Progenitor cell of endocrine pancreas (in vitro differentiated cells): ENCODE measurements around the gene CD83. TPM values are rescaled to one million over a fixed set of nuclear protein-coding genes. Genes with fewer than 3 reads are reported as not detected.

Source experiments
- DNase-seq: peaks from one replicate; pipeline ENCODE4 v3.0.0; 2021; ENCODE audit warnings: low spot score; ENCODE audit not compliant: unreplicated experiment
- H3K27ac Mint-ChIP-seq: 2 replicates; pipeline ENCODE4 v1.8.0; 2021; ENCODE audit warnings: mild to moderate bottlenecking, moderate library complexity, mixed read lengths
- H3K27me3 Mint-ChIP-seq: 2 replicates; pipeline ENCODE4 v1.8.0; 2021; ENCODE audit warnings: mixed read lengths
- H3K36me3 Mint-ChIP-seq: 2 replicates; pipeline ENCODE4 v1.8.0; 2022; ENCODE audit warnings: mixed read lengths; ENCODE audit not compliant: insufficient read depth
- H3K4me1 Mint-ChIP-seq: 2 replicates; pipeline ENCODE4 v1.8.0; 2021; ENCODE audit warnings: low read depth, mixed read lengths
- H3K4me3 Mint-ChIP-seq: 2 replicates; pipeline ENCODE4 v1.8.0; 2021; ENCODE audit warnings: low read depth, mild to moderate bottlenecking, moderate library complexity, mixed read lengths
- H3K9me3 Mint-ChIP-seq: 2 replicates; pipeline ENCODE4 v1.8.0; 2021; ENCODE audit warnings: low read depth, mixed read lengths
- total RNA-seq: library from RNA; stranded (reverse); gene quantifications from 2 replicates; pipeline ENCODE4 v1.2.1, GENCODE V29; 2021
- TF ChIP-seq, protein P1 (sequence below): fragments of 200-600 bp; sonication (generic); IDR thresholded peaks from one replicate; pipeline ENCODE4 v1.5.0; 2021; ENCODE audit warnings: antibody characterized with exemption, mild to moderate bottlenecking; ENCODE audit not compliant: unreplicated experiment

The CD83 gene
- total RNA-seq, 1 donor from 2014 or later: 5.8 TPM

DNA sequence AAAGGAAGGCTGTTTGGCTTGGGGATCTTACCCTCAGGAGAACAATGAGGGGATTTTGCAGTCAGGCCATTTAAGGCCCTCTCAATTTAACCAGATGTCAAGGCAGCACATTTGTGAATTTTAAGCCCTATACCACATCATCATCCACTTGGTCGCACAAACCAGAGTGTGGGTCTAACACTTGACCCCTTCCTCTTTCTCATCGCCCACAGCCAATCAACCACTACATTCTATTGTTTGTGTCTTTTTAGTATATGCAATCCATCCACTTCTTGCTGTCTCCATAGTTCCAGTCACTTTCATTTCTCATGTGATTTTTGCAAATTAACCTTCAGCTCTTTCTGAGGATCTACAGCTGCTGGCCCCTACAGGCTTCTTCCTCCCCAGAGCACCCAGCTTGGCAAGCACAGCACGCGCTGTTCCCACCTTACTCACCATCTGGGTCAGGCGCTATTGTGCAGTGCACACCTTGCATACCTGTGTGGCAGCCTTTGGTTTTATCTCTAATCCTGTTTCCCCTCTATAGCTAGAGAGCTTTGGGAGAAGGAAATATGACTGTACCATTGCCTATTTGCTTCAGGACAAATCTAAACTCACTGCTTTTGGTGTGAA lies 32.3 kb upstream of the CD83 start:
- Mint-ChIP-seq H3K4me3 (no peak overlapping the region), H3K27me3 (peaks cover 17% of the 10 kb centered on the region), H3K4me1 (peaks cover 3% of the 10 kb centered on the region), H3K36me3 (no peaks in the 10 kb centered on the region), H3K27ac (no peak overlapping the region), H3K9me3 (peaks cover 3% of the 10 kb centered on the region)
- TF ChIP-seq, protein P1, sequence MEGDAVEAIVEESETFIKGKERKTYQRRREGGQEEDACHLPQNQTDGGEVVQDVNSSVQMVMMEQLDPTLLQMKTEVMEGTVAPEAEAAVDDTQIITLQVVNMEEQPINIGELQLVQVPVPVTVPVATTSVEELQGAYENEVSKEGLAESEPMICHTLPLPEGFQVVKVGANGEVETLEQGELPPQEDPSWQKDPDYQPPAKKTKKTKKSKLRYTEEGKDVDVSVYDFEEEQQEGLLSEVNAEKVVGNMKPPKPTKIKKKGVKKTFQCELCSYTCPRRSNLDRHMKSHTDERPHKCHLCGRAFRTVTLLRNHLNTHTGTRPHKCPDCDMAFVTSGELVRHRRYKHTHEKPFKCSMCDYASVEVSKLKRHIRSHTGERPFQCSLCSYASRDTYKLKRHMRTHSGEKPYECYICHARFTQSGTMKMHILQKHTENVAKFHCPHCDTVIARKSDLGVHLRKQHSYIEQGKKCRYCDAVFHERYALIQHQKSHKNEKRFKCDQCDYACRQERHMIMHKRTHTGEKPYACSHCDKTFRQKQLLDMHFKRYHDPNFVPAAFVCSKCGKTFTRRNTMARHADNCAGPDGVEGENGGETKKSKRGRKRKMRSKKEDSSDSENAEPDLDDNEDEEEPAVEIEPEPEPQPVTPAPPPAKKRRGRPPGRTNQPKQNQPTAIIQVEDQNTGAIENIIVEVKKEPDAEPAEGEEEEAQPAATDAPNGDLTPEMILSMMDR: no peak
- DNase-seq: no peak

DNA sequence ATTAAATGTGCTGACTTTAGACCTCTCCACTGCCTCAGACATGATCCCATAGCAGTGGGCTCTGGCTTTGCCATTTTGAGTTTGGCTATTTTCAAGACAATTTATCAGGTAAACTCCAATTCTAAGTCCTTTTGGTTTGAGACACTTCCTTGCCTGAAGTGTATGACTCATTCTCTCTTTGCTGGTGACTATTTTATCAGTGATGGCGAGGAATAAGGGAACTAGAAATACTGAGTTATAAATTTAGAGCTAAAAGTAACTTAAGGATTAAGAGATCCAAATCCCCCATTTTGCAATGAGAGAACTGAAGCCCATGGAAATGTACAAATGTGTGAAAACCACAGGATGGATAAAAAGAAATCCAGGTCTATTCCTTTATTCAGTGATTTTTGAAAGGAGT lies 30.9 kb upstream of the CD83 start:
- no peak overlapping the region for H3K4me3 Mint-ChIP-seq
- DNase-seq: no peak
- no peaks in the 10 kb centered on the region for H3K36me3 Mint-ChIP-seq
- H3K27me3 Mint-ChIP-seq: peaks cover 17% of the 10 kb centered on the region
- no peak overlapping the region for H3K27ac Mint-ChIP-seq
- TF ChIP-seq, protein P1: no peak
- peaks cover 3% of the 10 kb centered on the region for H3K4me1 Mint-ChIP-seq
- H3K9me3 Mint-ChIP-seq: peaks cover 3% of the 10 kb centered on the region

DNA sequence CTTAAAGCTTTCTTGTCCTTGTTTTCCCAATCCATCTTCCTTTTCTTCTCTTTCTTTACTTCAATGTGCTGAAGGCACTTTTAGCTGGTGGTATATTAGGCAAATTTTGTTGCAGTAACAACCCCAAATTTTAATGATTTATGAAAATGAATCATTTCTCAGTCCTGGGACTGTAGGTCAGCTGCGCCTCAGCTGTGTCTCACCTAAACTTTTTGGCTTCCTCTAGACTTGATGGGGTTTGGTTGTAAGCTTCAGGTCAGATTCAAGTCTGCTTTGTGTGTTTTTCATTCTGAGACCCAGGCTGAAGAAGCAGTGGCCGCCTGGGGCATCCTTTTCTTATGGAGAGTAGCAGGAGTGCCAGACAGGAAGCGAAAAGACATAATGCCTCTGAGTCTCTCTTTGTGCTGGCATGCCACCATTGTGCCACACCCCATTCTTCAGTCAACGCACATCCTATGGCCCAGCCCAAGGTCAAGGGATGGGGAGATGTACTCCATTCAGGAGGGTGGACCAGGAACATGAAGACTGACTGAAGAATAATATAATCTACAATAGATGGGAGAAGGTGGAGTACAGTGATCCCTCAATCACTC lies 28.9 kb upstream of the CD83 start:
- H3K4me3 Mint-ChIP-seq: no peak overlapping the region

DNA sequence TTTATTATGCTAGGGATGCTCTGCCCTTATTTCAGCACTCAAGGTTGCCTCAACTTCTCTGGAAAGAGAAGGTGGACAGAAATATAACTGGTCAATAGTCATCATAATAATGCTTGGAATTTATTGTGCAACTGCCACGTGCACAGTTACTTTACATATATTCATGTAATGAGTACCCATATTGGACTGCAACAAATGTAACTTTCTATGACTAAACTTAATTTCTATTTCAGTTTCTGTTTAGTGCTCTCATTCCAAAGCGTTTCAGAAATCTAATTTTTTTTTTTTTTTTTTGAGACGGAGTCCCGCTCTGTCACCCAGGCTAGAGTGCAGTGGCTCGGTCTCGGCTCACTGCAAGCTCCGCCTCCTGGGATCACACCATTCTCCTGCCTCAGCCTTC lies 28.3 kb upstream of the CD83 start:
- Mint-ChIP-seq H3K4me1 (peaks cover 3% of the 10 kb centered on the region), H3K4me3 (no peak overlapping the region), H3K27ac (no peak overlapping the region), H3K9me3 (peaks cover 3% of the 10 kb centered on the region), H3K36me3 (no peaks in the 10 kb centered on the region), H3K27me3 (peaks cover 11% of the 10 kb centered on the region)
- no peak for DNase-seq
- TF ChIP-seq, protein P1: no peak

More for the DNA sequence above, 28.9 kb upstream of the CD83 start:
- H3K9me3 Mint-ChIP-seq: peaks cover 3% of the 10 kb centered on the region
- no peaks in the 10 kb centered on the region for H3K36me3 Mint-ChIP-seq
- H3K27ac Mint-ChIP-seq: no peak overlapping the region
- H3K4me1 Mint-ChIP-seq: peaks cover 3% of the 10 kb centered on the region
- peaks cover 13% of the 10 kb centered on the region for H3K27me3 Mint-ChIP-seq
- TF ChIP-seq, protein P1: no peak
- no peak for DNase-seq

GRCh38 chr6:14091339-14091978 lies 26.1 kb upstream of the CD83 start:
- Mint-ChIP-seq H3K4me3 (no peak overlapping the region), H3K27ac (no peak overlapping the region), H3K4me1 (peaks cover 3% of the 10 kb centered on the region), H3K27me3 (peaks cover 9% of the 10 kb centered on the region), H3K36me3 (no peaks in the 10 kb centered on the region), H3K9me3 (peaks cover 3% of the 10 kb centered on the region)
- TF ChIP-seq, protein P1: no peak
- no peak for DNase-seq
